Lower leg skin (tissue), 3 donors: Measurements from ENCODE around the gene INTS6L.

Experiments
- CTCF ChIP-seq, 3 donors: fragments of 450-650 bp; IDR thresholded peaks; one replicate each; pipeline ENCODE4 v1.5.1; 2016; ENCODE audit warnings: antibody characterized with exemption in 3 of 3, mild to moderate bottlenecking in 3 of 3, moderate library complexity in 2 of 3
- POLR2A ChIP-seq, 2 donors: fragments of 450-650 bp; IDR thresholded peaks; one replicate each; pipeline ENCODE4 v1.6.1; 2016 to 2017; ENCODE audit warnings: antibody characterized with exemption in 2 of 2, mild to moderate bottlenecking in 1 of 2, moderate library complexity in 1 of 2

- TF ChIP-seq CTCF (IDR thresholded peaks at IDR 0.05) (no peak), POLR2A (IDR thresholded peaks at IDR 0.05) (no peak)
Observed at GRCh38 chrX:135498236-135498635, 22.2 kb upstream of the INTS6L start.
